Natural killer cell (primary cell): ENCODE measurements around the gene BCL2L1. TPM values are rescaled to one million over a fixed set of nuclear protein-coding genes. Genes with fewer than 3 reads are reported as not detected.

Experiments
- ATAC-seq, 3 donors: fragments of 150-1000 bp in 2 of 3; fragments of 200-7000 bp in 1 of 3; cut with Tn5 transposase; 1 replicate in 1 of 3; 2 replicates in 2 of 3; pipeline ENCODE4 v1.10.0; 2021; ENCODE audit warnings: mild to moderate bottlenecking in 2 of 3, moderate library complexity in 2 of 3
- DNase-seq, 2 donors: peaks; one replicate each; pipeline versions ENCODE4 v3.0.0 to v3.0.0-alpha.2; 2013 to 2021; ENCODE audit warnings: mixed read lengths in 1 of 2
- H3K27ac ChIP-seq: one replicate; pipeline ENCODE4 v1.5.1; 2013; ENCODE audit warnings: mild to moderate bottlenecking, low read length
- H3K27me3 ChIP-seq: one replicate; pipeline ENCODE4 v1.6.1; 2013; ENCODE audit warnings: low read length; ENCODE audit not compliant: control insufficient read depth, insufficient read depth
- H3K36me3 ChIP-seq: one replicate; pipeline ENCODE4 v1.6.1; 2013; ENCODE audit warnings: low read length; ENCODE audit not compliant: control insufficient read depth, insufficient read depth
- H3K4me1 ChIP-seq: one replicate; pipeline ENCODE4 v1.6.1; 2013; ENCODE audit warnings: low read length; ENCODE audit not compliant: control insufficient read depth, insufficient read depth
- H3K4me3 ChIP-seq: one replicate; pipeline ENCODE4 v1.5.1; 2013; ENCODE audit warnings: low read length
- H3K9me3 ChIP-seq: one replicate; pipeline ENCODE4 v1.6.1; 2013; ENCODE audit warnings: low read length; ENCODE audit not compliant: control insufficient read depth, insufficient read depth
- H3K27ac Mint-ChIP-seq, 2 donors: one replicate each; pipeline ENCODE4 v1.8.0; 2022; ENCODE audit warnings: mild to moderate bottlenecking in 2 of 2, mixed read lengths in 2 of 2, moderate library complexity in 1 of 2
- H3K27me3 Mint-ChIP-seq, 2 donors: one replicate each; pipeline ENCODE4 v1.8.0; 2022; ENCODE audit warnings: low read depth in 2 of 2, mixed read lengths in 2 of 2
- H3K36me3 Mint-ChIP-seq: one replicate; pipeline ENCODE4 v1.8.0; 2022; ENCODE audit warnings: mixed read lengths
- H3K4me1 Mint-ChIP-seq, 2 donors: one replicate each; pipeline ENCODE4 v1.8.0; 2022; ENCODE audit warnings: mixed read lengths in 2 of 2
- H3K4me3 Mint-ChIP-seq: one replicate; pipeline ENCODE4 v1.8.0; 2022; ENCODE audit warnings: mild to moderate bottlenecking, moderate library complexity, mixed read lengths
- H3K9me3 Mint-ChIP-seq, 2 donors: one replicate each; pipeline ENCODE4 v1.8.0; 2022; ENCODE audit warnings: mixed read lengths in 2 of 2
- CTCF ChIP-seq: fragments of 200-600 bp; IDR thresholded peaks from one replicate; pipeline ENCODE4 v1.8.0; 2022; ENCODE audit warnings: antibody characterized with exemption
- WGBS: methylation state at CpG from one replicate; pipeline ENCODE4 v1.1.7; 2013; ENCODE audit warnings: missing lambda C conversion rate; ENCODE audit not compliant: insufficient coverage; 5-methylcytosine and 5-hydroxymethylcytosine counted together
- intact Hi-C: fragments of 100-400 bp; cut with micrococcal nuclease; formaldehyde crosslinking; loops from one replicate; pipeline ENCODE4 v1.14.2; 2022
- total RNA-seq, 4 donors: library from RNA; stranded (reverse); fragments of 120-200 nt in 1 of 4; gene quantifications; one replicate each; pipeline versions ENCODE4 v1.2.3 to v1.2.4, GENCODE V29; 2013 to 2022

BCL2L1 gene
- total RNA-seq, 3 donors from 2014 or later (not counting 1 experiment from before 2014, with no cell fraction given) = 67.4 to 92.6 (median 78.6) TPM

- Mint-ChIP-seq H3K27me3 (no peaks in the 10 kb centered on the region), H3K27ac (peak overlapping the region; percentile 89 to 100), H3K36me3 (peaks cover 13% of the 10 kb centered on the region), H3K4me3 (peak overlapping the region; percentile 95), H3K9me3 (no peaks in the 10 kb centered on the region), H3K4me1 (peaks cover 97 to 99% of the 10 kb centered on the region in 2 donors)
- WGBS = 82% methylated on average over 6 of the region's 7 CpGs
- no peak for DNase-seq
- intact Hi-C loops = no loop called here
- peaks cover 13% of the 10 kb centered on the region for H3K36me3 ChIP-seq
- ATAC-seq = no peak
- H3K9me3 ChIP-seq = no peaks in the 10 kb centered on the region
- H3K27me3 ChIP-seq = no peaks in the 10 kb centered on the region
- H3K4me3 ChIP-seq = no peak overlapping the region
- TF ChIP-seq CTCF = no peak
- H3K4me1 ChIP-seq = peaks cover 89% of the 10 kb centered on the region
- peak overlapping the region; percentile 24 for H3K27ac ChIP-seq
Observed at GRCh38 chr20:31680286-31681127, 42.2 kb downstream of the BCL2L1 start.

- Histone ChIP-seq H3K27ac (peak overlapping the region; percentile 50), H3K4me3 (no peak overlapping the region), H3K27me3 (no peaks in the 10 kb centered on the region), H3K36me3 (peaks cover 13% of the 10 kb centered on the region), H3K4me1 (peaks cover 89% of the 10 kb centered on the region), H3K9me3 (no peaks in the 10 kb centered on the region)
- H3K4me3 Mint-ChIP-seq = peak overlapping the region; percentile 95
- TF ChIP-seq CTCF = no peak
- peaks cover 97 to 99% of the 10 kb centered on the region in 2 donors for H3K4me1 Mint-ChIP-seq
- H3K27me3 Mint-ChIP-seq = no peaks in the 10 kb centered on the region
- ATAC-seq (no peak), DNase-seq (no peak)
- H3K9me3 Mint-ChIP-seq = no peaks in the 10 kb centered on the region
- WGBS = 90% methylated on average over 9 of the region's 9 CpGs
- H3K36me3 Mint-ChIP-seq = peaks cover 13% of the 10 kb centered on the region
- peak overlapping the region; percentile 89 to 100 for H3K27ac Mint-ChIP-seq
- intact Hi-C loops = no loop called here
Observed at GRCh38 chr20:31679357-31680285, 43.0 kb downstream of the BCL2L1 start.

- 80% methylated on average over 9 of the region's 9 CpGs for WGBS
- no peaks in the 10 kb centered on the region for H3K27me3 ChIP-seq
- Mint-ChIP-seq H3K36me3 (peaks cover 13% of the 10 kb centered on the region), H3K9me3 (no peaks in the 10 kb centered on the region), H3K27me3 (no peaks in the 10 kb centered on the region), H3K27ac (peak overlapping the region; percentile 89 to 100), H3K4me1 (peaks cover 97 to 99% of the 10 kb centered on the region in 2 donors), H3K4me3 (peak overlapping the region; percentile 95)
- H3K27ac ChIP-seq = peak overlapping the region; percentile 50
- ATAC-seq (no peak), DNase-seq (no peak)
- H3K4me3 ChIP-seq = no peak overlapping the region
- no peaks in the 10 kb centered on the region for H3K9me3 ChIP-seq
- peaks cover 90% of the 10 kb centered on the region for H3K4me1 ChIP-seq
- H3K36me3 ChIP-seq = peaks cover 13% of the 10 kb centered on the region
- intact Hi-C loops = no loop called here
- TF ChIP-seq CTCF = no peak
Observed at GRCh38 chr20:31678389-31679356, 44.0 kb downstream of the BCL2L1 start.
